Measurements from ENCODE around the gene KIF2C. TPM values are rescaled to one million over a fixed set of nuclear protein-coding genes. Genes with fewer than 3 reads are reported as not detected.
"Not testable (repeated sequence)": the region's sequence is repeated elsewhere in the genome, so short reads cannot be mapped to it uniquely, and the experiment has no call there.

The KIF2C gene
- total and polyA plus RNA-seq, 4 experiments from 2014 or later, result 0.16 to 1.5 (median 1.4) TPM; not detected in 1

GRCh38 chr1:44696789-44697345 is 42.8 kb upstream of the KIF2C start:
- peaks cover 4 to 19% (median 11%) of the 10 kb centered on the region in 4 donors for H3K4me1 Mint-ChIP-seq
- Histone ChIP-seq H3K36me3 (ENCODE audit: insufficient read depth, low read length) (no peaks in the 10 kb centered on the region), H3K27ac (ENCODE audit: low read depth, low read length) (no peak overlapping the region), H3K9me3 (ENCODE audit: control insufficient read depth in 1 of 2, low read length in 2 of 2) (no peaks in the 10 kb centered on the region), H3K27me3 (ENCODE audit: insufficient read depth, low read length) (no peaks in the 10 kb centered on the region), H3K4me3 (ENCODE audit: low read length in 2 of 2) (no peak overlapping the region), H3K4me1 (ENCODE audit: insufficient read depth, low read length) (peaks cover 12% of the 10 kb centered on the region)
- peak overlapping the region in 4 of 8 donors; percentile 29 to 83 (median 52) for H3K4me3 Mint-ChIP-seq
- intact Hi-C loops (cut with micrococcal nuclease), result no loop called here
- H3K36me3 Mint-ChIP-seq, result no peaks in the 10 kb centered on the region
- no peaks in the 10 kb centered on the region for H3K9me3 Mint-ChIP-seq
- no peaks in the 10 kb centered on the region for H3K27me3 Mint-ChIP-seq
- H3K27ac Mint-ChIP-seq, result peak overlapping the region; percentile 27 to 88 (median 84)
- peak in 2 of 5 donors; percentile 29 to 43 for DNase-seq
- ChIA-PET POLR2A (ENCODE audit: partially characterized antibody) (interaction anchor here (0.8 to 2.3 kb wide), 8 partner anchors 18 to 803 kb away, joined by 3 to 15 read pairs (median 4); partner anchors contain the start of genes ARMH1, CCDC163, MMACHC and RPS8), CTCF (ENCODE audit: partially characterized antibody) (interaction anchor here (1.0 to 2.9 kb wide), 11 partner anchors 10 to 44 kb away, joined by 3 to 13 read pairs (median 4); partner anchors contain the start of genes ARMH1, RNU5D-1 and TMEM53)

- H3K4me3 Mint-ChIP-seq, result no peak overlapping the region
- Histone ChIP-seq H3K36me3 (ENCODE audit: insufficient read depth, low read length) (no peaks in the 10 kb centered on the region), H3K27ac (ENCODE audit: low read depth, low read length) (no peak overlapping the region), H3K9me3 (ENCODE audit: control insufficient read depth in 1 of 2, low read length in 2 of 2) (no peaks in the 10 kb centered on the region), H3K4me3 (ENCODE audit: low read length in 2 of 2) (no peak overlapping the region), H3K4me1 (ENCODE audit: insufficient read depth, low read length) (peaks cover 12% of the 10 kb centered on the region), H3K27me3 (ENCODE audit: insufficient read depth, low read length) (no peaks in the 10 kb centered on the region)
- DNase-seq, result no peak
- no peak overlapping the region for H3K27ac Mint-ChIP-seq
- intact Hi-C loops (cut with micrococcal nuclease), result no loop called here
- H3K4me1 Mint-ChIP-seq, result peaks cover 4 to 19% (median 11%) of the 10 kb centered on the region in 4 donors
- no peaks in the 10 kb centered on the region for H3K36me3 Mint-ChIP-seq
- CTCF ChIA-PET (ENCODE audit: partially characterized antibody), result interaction anchor here (1.4 to 2.9 kb wide), 3 partner anchors 9 to 41 kb away, joined by 3 to 13 read pairs (median 5); no protein-coding TSS in a partner anchor
- H3K27me3 Mint-ChIP-seq, result no peaks in the 10 kb centered on the region
- POLR2A ChIA-PET (ENCODE audit: partially characterized antibody), result interaction anchor here (1.6 kb wide), 1 partner anchor 23 kb away, joined by 4 read pairs; no protein-coding TSS in a partner anchor
- H3K9me3 Mint-ChIP-seq, result no peaks in the 10 kb centered on the region
Measured at GRCh38 chr1:44698138-44698537, 41.5 kb upstream of the KIF2C start.

GRCh38 chr1:44699375-44699774 is 40.3 kb upstream of the KIF2C start:
- not testable (repeated sequence) for H3K9me3 ChIP-seq (ENCODE audit: control insufficient read depth in 1 of 2, low read length in 2 of 2)
- CTCF ChIA-PET (ENCODE audit: partially characterized antibody), result interaction anchor here (0.7 to 1.9 kb wide), 2 partner anchors 8 to 9 kb away, joined by 3 to 5 read pairs; no protein-coding TSS in a partner anchor

DNA sequence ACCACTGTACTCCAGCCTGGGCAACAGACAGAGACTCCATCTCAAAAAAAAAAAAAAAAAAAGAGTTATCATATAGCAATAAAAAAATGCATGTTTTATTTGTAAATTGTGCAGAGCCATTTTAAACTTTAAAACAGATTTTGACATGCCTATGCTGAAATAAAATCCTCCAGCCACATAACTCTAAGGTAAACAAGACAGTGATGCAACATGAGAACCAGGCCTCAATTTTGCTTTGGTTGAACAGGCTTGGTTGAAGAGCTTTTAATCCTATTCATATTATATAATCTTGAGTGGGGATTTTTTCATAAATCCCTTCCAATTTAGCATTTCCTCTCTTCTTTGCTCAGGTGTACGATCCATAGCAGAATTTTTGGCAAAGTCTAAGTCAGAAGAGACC is 39.1 kb upstream of the KIF2C start:
- Histone ChIP-seq H3K27me3 (ENCODE audit: insufficient read depth, low read length) (no peaks in the 10 kb centered on the region), H3K4me3 (ENCODE audit: low read length in 2 of 2) (no peak overlapping the region), H3K4me1 (ENCODE audit: insufficient read depth, low read length) (peaks cover 12% of the 10 kb centered on the region), H3K36me3 (ENCODE audit: insufficient read depth, low read length) (no peaks in the 10 kb centered on the region), H3K9me3 (ENCODE audit: control insufficient read depth in 1 of 2, low read length in 2 of 2) (no peaks in the 10 kb centered on the region), H3K27ac (ENCODE audit: low read depth, low read length) (no peak overlapping the region)
- POLR2A ChIA-PET (ENCODE audit: partially characterized antibody), result no interaction called here
- CTCF ChIA-PET (ENCODE audit: partially characterized antibody), result no interaction called here
- no peak overlapping the region for H3K27ac Mint-ChIP-seq
- peaks cover 4 to 19% (median 10%) of the 10 kb centered on the region in 4 donors for H3K4me1 Mint-ChIP-seq
- intact Hi-C loops (cut with micrococcal nuclease), result no loop called here
- H3K9me3 Mint-ChIP-seq, result no peaks in the 10 kb centered on the region
- no peaks in the 10 kb centered on the region for H3K27me3 Mint-ChIP-seq
- DNase-seq, result no peak
- no peak overlapping the region for H3K4me3 Mint-ChIP-seq
- H3K36me3 Mint-ChIP-seq, result no peaks in the 10 kb centered on the region

More at GRCh38 chr1:44699375-44699774, 40.3 kb upstream of the KIF2C start:
- POLR2A ChIA-PET (ENCODE audit: partially characterized antibody); H3K27ac ChIP-seq (ENCODE audit: low read depth, low read length); DNase-seq; H3K4me3 Mint-ChIP-seq; H3K4me3 ChIP-seq (ENCODE audit: low read length in 2 of 2); H3K9me3 Mint-ChIP-seq; H3K36me3 ChIP-seq (ENCODE audit: insufficient read depth, low read length); H3K27me3 Mint-ChIP-seq; H3K36me3 Mint-ChIP-seq; H3K27ac Mint-ChIP-seq; intact Hi-C loops (cut with micrococcal nuclease); H3K27me3 ChIP-seq (ENCODE audit: insufficient read depth, low read length): not testable (repeated sequence)
- peaks cover 4 to 19% (median 10%) of the 10 kb centered on the region in 4 donors for H3K4me1 Mint-ChIP-seq
- peaks cover 12% of the 10 kb centered on the region for H3K4me1 ChIP-seq (ENCODE audit: insufficient read depth, low read length)

- Histone ChIP-seq H3K9me3 (ENCODE audit: control insufficient read depth in 1 of 2, low read length in 2 of 2) (no peaks in the 10 kb centered on the region), H3K4me3 (ENCODE audit: low read length in 2 of 2) (no peak overlapping the region), H3K4me1 (ENCODE audit: insufficient read depth, low read length) (peaks cover 12% of the 10 kb centered on the region), H3K27ac (ENCODE audit: low read depth, low read length) (no peak overlapping the region), H3K36me3 (ENCODE audit: insufficient read depth, low read length) (no peaks in the 10 kb centered on the region), H3K27me3 (ENCODE audit: insufficient read depth, low read length) (no peaks in the 10 kb centered on the region)
- peaks cover 4 to 15% (median 10%) of the 10 kb centered on the region in 4 donors for H3K4me1 Mint-ChIP-seq
- no peak for DNase-seq
- POLR2A ChIA-PET (ENCODE audit: partially characterized antibody), result no interaction called here
- no peaks in the 10 kb centered on the region for H3K9me3 Mint-ChIP-seq
- H3K36me3 Mint-ChIP-seq, result no peaks in the 10 kb centered on the region
- intact Hi-C loops (cut with micrococcal nuclease), result no loop called here
- CTCF ChIA-PET (ENCODE audit: partially characterized antibody), result no interaction called here
- H3K27ac Mint-ChIP-seq, result no peak overlapping the region
- H3K4me3 Mint-ChIP-seq, result no peak overlapping the region
- no peaks in the 10 kb centered on the region for H3K27me3 Mint-ChIP-seq
Measured at GRCh38 chr1:44701141-44701573, 38.5 kb upstream of the KIF2C start.

DNA sequence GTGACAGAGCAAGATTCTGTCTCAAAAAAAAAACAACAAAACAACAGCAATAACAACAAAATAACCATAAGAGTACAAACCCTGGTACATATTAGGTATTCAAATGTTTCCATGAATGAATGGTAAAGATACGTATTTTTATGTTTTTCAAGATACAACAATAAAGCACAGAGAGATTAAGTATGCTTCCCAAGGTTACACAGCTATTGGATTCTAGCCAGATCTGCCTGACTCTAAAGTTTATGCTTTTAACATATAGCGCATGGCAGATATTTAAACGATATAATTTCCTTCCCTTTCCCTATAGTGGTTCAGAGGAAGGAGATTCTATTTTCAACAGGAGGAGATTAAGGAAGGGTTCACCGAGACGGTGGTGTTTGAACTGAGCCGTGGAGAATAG is 34.2 kb upstream of the KIF2C start:
- Mint-ChIP-seq H3K4me1 (peaks cover 4 to 15% (median 5%) of the 10 kb centered on the region in 4 donors), H3K36me3 (no peaks in the 10 kb centered on the region), H3K27me3 (peaks cover 0 to 5% of the 10 kb centered on the region in 2 donors), H3K27ac (peak overlapping the region in 2 of 7 donors; percentile 9 to 25), H3K9me3 (no peaks in the 10 kb centered on the region), H3K4me3 (no peak overlapping the region)
- intact Hi-C loops (cut with micrococcal nuclease), result no loop called here
- ChIA-PET CTCF (ENCODE audit: partially characterized antibody) (interaction anchor here (1.4 to 1.5 kb wide), 2 partner anchors 10 to 12 kb away, joined by 3 to 5 read pairs; no protein-coding TSS in a partner anchor), POLR2A (ENCODE audit: partially characterized antibody) (no interaction called here)
- Histone ChIP-seq H3K4me1 (ENCODE audit: insufficient read depth, low read length) (peaks cover 11% of the 10 kb centered on the region), H3K36me3 (ENCODE audit: insufficient read depth, low read length) (no peaks in the 10 kb centered on the region), H3K27me3 (ENCODE audit: insufficient read depth, low read length) (no peaks in the 10 kb centered on the region), H3K4me3 (ENCODE audit: low read length in 2 of 2) (no peak overlapping the region), H3K27ac (ENCODE audit: low read depth, low read length) (no peak overlapping the region), H3K9me3 (ENCODE audit: control insufficient read depth in 1 of 2, low read length in 2 of 2) (no peaks in the 10 kb centered on the region)
- no peak for DNase-seq

GRCh38 chr1:44705938-44706337 is 33.7 kb upstream of the KIF2C start:
- Histone ChIP-seq H3K27me3 (ENCODE audit: insufficient read depth, low read length) (no peaks in the 10 kb centered on the region), H3K9me3 (ENCODE audit: control insufficient read depth in 1 of 2, low read length in 2 of 2) (no peaks in the 10 kb centered on the region), H3K27ac (ENCODE audit: low read depth, low read length) (no peak overlapping the region), H3K4me1 (ENCODE audit: insufficient read depth, low read length) (peaks cover 11% of the 10 kb centered on the region), H3K4me3 (ENCODE audit: low read length in 2 of 2) (no peak overlapping the region), H3K36me3 (ENCODE audit: insufficient read depth, low read length) (no peaks in the 10 kb centered on the region)
- H3K36me3 Mint-ChIP-seq, result no peaks in the 10 kb centered on the region
- ChIA-PET CTCF (ENCODE audit: partially characterized antibody) (interaction anchor here (1.4 to 2.0 kb wide), 2 partner anchors 9 to 12 kb away, joined by 3 to 13 read pairs; no protein-coding TSS in a partner anchor), POLR2A (ENCODE audit: partially characterized antibody) (no interaction called here)
- no peak overlapping the region for H3K4me3 Mint-ChIP-seq
- H3K4me1 Mint-ChIP-seq, result peaks cover 4 to 15% (median 5%) of the 10 kb centered on the region in 4 donors
- peaks cover 0 to 5% of the 10 kb centered on the region in 2 donors for H3K27me3 Mint-ChIP-seq
- H3K9me3 Mint-ChIP-seq, result no peaks in the 10 kb centered on the region
- no peak for DNase-seq
- peak overlapping the region in 2 of 7 donors; percentile 9 to 25 for H3K27ac Mint-ChIP-seq
- intact Hi-C loops (cut with micrococcal nuclease), result no loop called here
